ENCODE data around the gene CNIH1. TPM values are rescaled to one million over a fixed set of nuclear protein-coding genes. Genes with fewer than 3 reads are reported as not detected.
"Not testable (repeated sequence)": the region's sequence is repeated elsewhere in the genome, so short reads cannot be mapped to it uniquely, and the experiment has no call there.

The CNIH1 gene
- total RNA-seq, 5 donors from 2014 or later (not counting 1 experiment from before 2014, with no cell fraction given), result 39.1 to 52.7 (median 42.1) TPM

DNA sequence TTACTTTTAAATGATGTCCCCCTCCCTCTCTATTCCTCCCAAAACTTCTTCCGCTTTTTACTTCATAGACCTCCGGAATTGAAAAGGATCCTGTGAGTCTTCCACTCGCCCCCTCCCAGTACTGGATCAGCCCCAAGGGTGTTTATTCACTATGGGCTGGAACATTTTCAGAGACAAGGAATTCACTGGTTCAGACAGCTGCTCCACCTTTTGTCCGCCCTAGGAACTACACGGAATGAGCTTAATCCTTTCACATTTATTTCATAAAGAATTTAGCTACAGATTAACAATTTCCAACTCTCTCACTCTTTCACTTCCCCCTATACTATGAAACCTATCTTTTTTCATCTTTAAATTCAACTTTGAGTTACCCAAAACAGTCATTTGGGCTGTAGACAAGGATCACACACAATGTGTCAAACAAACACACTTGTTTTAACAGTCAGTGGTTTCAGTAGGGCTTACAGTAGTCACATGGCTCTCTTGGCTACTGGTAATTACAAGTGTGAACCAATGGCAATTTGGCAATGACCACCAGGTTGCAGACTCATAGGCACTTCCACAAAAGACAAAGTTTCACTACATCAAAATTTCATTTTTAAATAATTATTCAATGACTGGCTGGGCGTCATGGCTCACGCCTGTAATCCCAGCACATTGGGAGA, 20.6 kb downstream of the CNIH1 start:
- Histone ChIP-seq H3K27me3 (replicated peaks in 1 of 2; ENCODE audit: control insufficient read depth in 2 of 2, extremely low read depth in 1 of 2, insufficient read depth in 2 of 2, low read length in 1 of 2) (no peaks in the 10 kb centered on the region), H3K4me1 (ENCODE audit: control insufficient read depth in 1 of 2, extremely low read depth in 1 of 2, insufficient read depth in 2 of 2, low read length in 2 of 2) (no peaks in the 10 kb centered on the region), H3K36me3 (ENCODE audit: control insufficient read depth in 2 of 2, extremely low read depth in 1 of 2, insufficient read depth in 1 of 2, low read length in 1 of 2) (peaks cover 2 to 6% of the 10 kb centered on the region in 2 donors), H3K9me3 (no peaks in the 10 kb centered on the region), H3K4me3 (ENCODE audit: control insufficient read depth in 1 of 2, extremely low read depth in 1 of 2, low read length in 1 of 2) (no peak overlapping the region), H3K27ac (ENCODE audit: low read length) (no peak overlapping the region)
- peak in 5 of 35 experiments; percentile 5 to 39 (median 19) for DNase-seq
- CTCF ChIA-PET, result interaction anchor here (0.6 to 1.0 kb wide), 2 partner anchors 54 to 116 kb away, joined by 3 to 4 read pairs; no protein-coding TSS in a partner anchor
- no peak for ATAC-seq (replicated peaks in 1 of 4)
- Mint-ChIP-seq H3K4me3 (no peak overlapping the region), H3K36me3 (peaks cover 7% of the 10 kb centered on the region), H3K27me3 (no peaks in the 10 kb centered on the region), H3K27ac (peak overlapping the region in 1 of 2 donors; percentile 84), H3K4me1 (no peaks in the 10 kb centered on the region), H3K9me3 (no peaks in the 10 kb centered on the region)
- WGBS (ENCODE audit: insufficient coverage), result 93% methylated on average over 5 of the region's 7 CpGs
- POLR2A ChIA-PET, result no interaction called here

- no peak overlapping the region for H3K27ac Mint-ChIP-seq
- H3K4me1 ChIP-seq (ENCODE audit: control insufficient read depth in 1 of 2, extremely low read depth in 1 of 2, insufficient read depth in 2 of 2, low read length in 2 of 2), result no peaks in the 10 kb centered on the region
- no peaks in the 10 kb centered on the region for H3K4me1 Mint-ChIP-seq
- peaks cover 0 to 5% of the 10 kb centered on the region in 2 donors for H3K36me3 ChIP-seq (ENCODE audit: control insufficient read depth in 2 of 2, extremely low read depth in 1 of 2, insufficient read depth in 1 of 2, low read length in 1 of 2)
- ChIA-PET POLR2A (no interaction called here), CTCF (no interaction called here)
- no peaks in the 10 kb centered on the region for H3K27me3 ChIP-seq (replicated peaks in 1 of 2; ENCODE audit: control insufficient read depth in 2 of 2, extremely low read depth in 1 of 2, insufficient read depth in 2 of 2, low read length in 1 of 2)
- H3K36me3 Mint-ChIP-seq, result peaks cover 18% of the 10 kb centered on the region
- no peaks in the 10 kb centered on the region for H3K9me3 ChIP-seq
- H3K4me3 Mint-ChIP-seq, result no peak overlapping the region
- H3K27ac ChIP-seq (ENCODE audit: low read length), result no peak overlapping the region
- no peaks in the 10 kb centered on the region for H3K9me3 Mint-ChIP-seq
- H3K4me3 ChIP-seq (ENCODE audit: control insufficient read depth in 1 of 2, extremely low read depth in 1 of 2, low read length in 1 of 2), result no peak overlapping the region
- ATAC-seq (replicated peaks in 1 of 4) (no peak), DNase-seq (no peak)
- WGBS (ENCODE audit: insufficient coverage), result no CpG with 5 or more reads among the region's 3 CpGs
- no peaks in the 10 kb centered on the region for H3K27me3 Mint-ChIP-seq
Observed at GRCh38 chr14:54411371-54411770, 29.8 kb downstream of the CNIH1 start.

GRCh38 chr14:54410215-54410614, 31.0 kb downstream of the CNIH1 start:
- DNase-seq (no peak), ATAC-seq (replicated peaks in 1 of 4) (no peak)
- peaks cover 21% of the 10 kb centered on the region for H3K36me3 Mint-ChIP-seq
- ChIA-PET CTCF (no interaction called here), POLR2A (no interaction called here)
- no peaks in the 10 kb centered on the region for H3K4me1 Mint-ChIP-seq
- H3K4me3 Mint-ChIP-seq, result no peak overlapping the region
- no peak overlapping the region for H3K27ac ChIP-seq (ENCODE audit: low read length)
- H3K27me3 Mint-ChIP-seq, result no peaks in the 10 kb centered on the region
- peaks cover 0 to 5% of the 10 kb centered on the region in 2 donors for H3K36me3 ChIP-seq (ENCODE audit: control insufficient read depth in 2 of 2, extremely low read depth in 1 of 2, insufficient read depth in 1 of 2, low read length in 1 of 2)
- H3K9me3 Mint-ChIP-seq, result no peaks in the 10 kb centered on the region
- no peak overlapping the region for H3K27ac Mint-ChIP-seq
- H3K27me3 ChIP-seq (replicated peaks in 1 of 2; ENCODE audit: control insufficient read depth in 2 of 2, extremely low read depth in 1 of 2, insufficient read depth in 2 of 2, low read length in 1 of 2), result no peaks in the 10 kb centered on the region
- no CpG with 5 or more reads among the region's 1 CpG for WGBS (ENCODE audit: insufficient coverage)
- no peak overlapping the region for H3K4me3 ChIP-seq (ENCODE audit: control insufficient read depth in 1 of 2, extremely low read depth in 1 of 2, low read length in 1 of 2)
- no peaks in the 10 kb centered on the region for H3K9me3 ChIP-seq
- no peaks in the 10 kb centered on the region for H3K4me1 ChIP-seq (ENCODE audit: control insufficient read depth in 1 of 2, extremely low read depth in 1 of 2, insufficient read depth in 2 of 2, low read length in 2 of 2)

- H3K36me3 ChIP-seq (ENCODE audit: control insufficient read depth in 2 of 2, extremely low read depth in 1 of 2, insufficient read depth in 1 of 2, low read length in 1 of 2); H3K27ac Mint-ChIP-seq; H3K27me3 Mint-ChIP-seq; ATAC-seq (replicated peaks in 1 of 4); H3K9me3 ChIP-seq; DNase-seq; H3K4me3 Mint-ChIP-seq; POLR2A ChIA-PET; H3K27me3 ChIP-seq (replicated peaks in 1 of 2; ENCODE audit: control insufficient read depth in 2 of 2, extremely low read depth in 1 of 2, insufficient read depth in 2 of 2, low read length in 1 of 2); H3K27ac ChIP-seq (ENCODE audit: low read length); H3K4me3 ChIP-seq (ENCODE audit: control insufficient read depth in 1 of 2, extremely low read depth in 1 of 2, low read length in 1 of 2); H3K4me1 Mint-ChIP-seq; H3K9me3 Mint-ChIP-seq; H3K4me1 ChIP-seq (ENCODE audit: control insufficient read depth in 1 of 2, extremely low read depth in 1 of 2, insufficient read depth in 2 of 2, low read length in 2 of 2): not testable (repeated sequence)
- peaks cover 17% of the 10 kb centered on the region for H3K36me3 Mint-ChIP-seq
- 100% methylated on average over 4 of the region's 6 CpGs for WGBS (ENCODE audit: insufficient coverage)
- CTCF ChIA-PET, result interaction anchor here in 1 of 2 donors (0.6 kb wide), 1 partner anchor 22 kb away, joined by 3 read pairs; no protein-coding TSS in a partner anchor
Observed at GRCh38 chr14:54403401-54404005, 37.7 kb downstream of the CNIH1 start.

DNA sequence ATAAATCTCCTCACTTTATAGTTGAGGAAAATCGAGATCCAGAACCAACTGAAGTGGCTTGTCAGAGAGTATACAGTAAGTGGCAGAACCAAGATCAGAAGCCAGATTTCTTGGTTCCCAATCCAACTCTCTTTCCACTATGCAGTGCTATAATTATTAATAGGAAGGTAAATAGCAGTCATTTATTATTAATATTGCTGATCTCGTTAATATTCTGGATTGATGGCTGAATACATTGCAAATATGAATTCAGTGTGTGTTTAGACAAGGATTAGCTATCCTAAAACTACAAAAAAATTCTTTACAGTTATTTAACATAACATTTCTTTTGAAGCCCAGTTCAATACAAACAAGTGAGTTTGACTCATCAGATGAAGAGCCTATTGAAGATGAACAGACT, 41.6 kb downstream of the CNIH1 start:
- Mint-ChIP-seq H3K27me3 (no peaks in the 10 kb centered on the region), H3K4me1 (peaks cover 16 to 24% (median 17%) of the 10 kb centered on the region in 3 donors), H3K27ac (no peak overlapping the region), H3K36me3 (no peaks in the 10 kb centered on the region), H3K4me3 (no peak overlapping the region), H3K9me3 (peaks cover 0 to 7% (median 0%) of the 10 kb centered on the region in 3 donors)
- ChIA-PET CTCF (interaction anchor here (0.6 to 0.8 kb wide), 2 partner anchors 12 to 28 kb away, joined by 3 to 9 read pairs; no protein-coding TSS in a partner anchor), POLR2A (interaction anchor here in 1 of 2 donors (0.5 kb wide), 1 partner anchor 94 kb away, joined by 8 read pairs; no protein-coding TSS in a partner anchor)
- no peak for ATAC-seq (replicated peaks in 1 of 4)
- H3K27ac ChIP-seq (ENCODE audit: low read length), result no peak overlapping the region
- no peaks in the 10 kb centered on the region for H3K27me3 ChIP-seq (replicated peaks in 1 of 2; ENCODE audit: control insufficient read depth in 2 of 2, extremely low read depth in 1 of 2, insufficient read depth in 2 of 2, low read length in 1 of 2)
- WGBS (ENCODE audit: insufficient coverage), result no CpG with 5 or more reads among the region's 2 CpGs
- no peaks in the 10 kb centered on the region for H3K36me3 ChIP-seq (ENCODE audit: control insufficient read depth in 2 of 2, extremely low read depth in 1 of 2, insufficient read depth in 1 of 2, low read length in 1 of 2)
- peaks cover 2 to 20% of the 10 kb centered on the region in 2 experiments for H3K4me1 ChIP-seq (ENCODE audit: control insufficient read depth in 1 of 2, extremely low read depth in 1 of 2, insufficient read depth in 2 of 2, low read length in 2 of 2)
- no peaks in the 10 kb centered on the region for H3K9me3 ChIP-seq
- H3K4me3 ChIP-seq (ENCODE audit: control insufficient read depth in 1 of 2, extremely low read depth in 1 of 2, low read length in 1 of 2), result no peak overlapping the region
- DNase-seq, result no peak

DNA sequence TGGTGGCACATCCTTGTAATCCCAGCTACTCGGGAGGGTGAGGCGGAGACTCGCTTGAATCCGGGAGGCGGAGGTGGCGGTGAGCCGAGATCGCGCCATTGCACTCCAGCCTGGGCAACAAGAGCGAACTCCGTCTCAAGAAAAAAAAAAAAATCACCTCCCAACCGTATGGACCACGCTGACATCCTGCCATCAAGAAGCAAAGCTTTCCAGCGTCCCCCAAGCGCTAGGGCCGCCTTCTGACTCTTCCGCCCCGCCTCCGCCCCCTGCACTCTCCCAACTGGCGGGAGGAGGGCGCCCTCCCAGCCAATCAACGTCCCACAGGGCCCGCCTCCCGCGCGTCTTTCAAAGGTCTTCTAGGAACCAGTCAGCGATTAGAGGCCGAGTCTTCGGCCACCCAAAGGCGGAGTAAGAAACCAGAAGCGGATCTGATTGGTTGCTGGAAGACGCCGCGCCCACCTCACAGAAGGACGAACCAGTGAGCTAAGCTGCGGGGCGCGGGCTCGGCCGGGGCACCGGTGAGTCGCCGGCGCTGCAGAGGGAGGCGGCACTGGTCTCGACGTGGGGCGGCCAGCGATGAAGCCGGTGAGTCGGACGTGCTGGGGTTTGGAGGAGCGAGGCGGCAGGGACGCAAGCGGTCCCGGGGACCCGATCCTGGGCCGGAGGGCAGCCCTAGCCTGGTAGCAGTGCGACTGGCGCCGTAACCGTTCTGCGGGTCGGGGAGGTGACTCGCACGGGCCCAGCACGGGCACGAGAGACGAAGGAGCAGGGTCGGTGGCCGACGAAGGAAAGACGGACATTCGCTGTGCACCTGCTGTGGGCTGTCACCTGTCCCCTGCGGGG, 44.5 kb downstream of the CNIH1 start, which contains the start of gene CDKN3:
CDKN3 (plus strand) TSS at position 515 of the 843 bp plus-strand sequence; CDS start at position 577, 62 bp downstream.
- Mint-ChIP-seq H3K27ac (peak within 1 kb of the TSS in 1 of 2 donors; percentile 72), H3K4me1 (peaks cover 16 to 24% (median 17%) of the 10 kb centered on the region in 3 donors), H3K4me3 (peak within 1 kb of the TSS; percentile 81 to 84 (median 81)), H3K9me3 (no peaks in the 10 kb centered on the region), H3K27me3 (no peaks in the 10 kb centered on the region), H3K36me3 (no peaks in the 10 kb centered on the region)
- Histone ChIP-seq H3K9me3 (no peaks in the 10 kb centered on the region), H3K4me3 (ENCODE audit: control insufficient read depth in 1 of 2, extremely low read depth in 1 of 2, low read length in 1 of 2) (peak within 1 kb of the TSS; percentile 71 to 85), H3K36me3 (ENCODE audit: control insufficient read depth in 2 of 2, extremely low read depth in 1 of 2, insufficient read depth in 1 of 2, low read length in 1 of 2) (no peaks in the 10 kb centered on the region), H3K27me3 (replicated peaks in 1 of 2; ENCODE audit: control insufficient read depth in 2 of 2, extremely low read depth in 1 of 2, insufficient read depth in 2 of 2, low read length in 1 of 2) (peaks cover 0 to 3% of the 10 kb centered on the region in 2 experiments), H3K4me1 (ENCODE audit: control insufficient read depth in 1 of 2, extremely low read depth in 1 of 2, insufficient read depth in 2 of 2, low read length in 2 of 2) (peaks cover 2 to 20% of the 10 kb centered on the region in 2 experiments), H3K27ac (ENCODE audit: low read length) (peak within 1 kb of the TSS; percentile 28)
- WGBS (ENCODE audit: insufficient coverage), result 3% methylated on average over 62 of the region's 76 CpGs
- ChIA-PET POLR2A (interaction anchor here (0.6 to 1.0 kb wide), 3 partner anchors 8 to 45 kb away, joined by 3 to 4 read pairs (median 4); partner anchors contain the start of gene CNIH1 (in 1 of the 2)), CTCF (interaction anchor here (0.7 to 2.2 kb wide), 4 partner anchors 38 to 935 kb away, joined by 3 to 11 read pairs (median 4); partner anchors contain the start of gene CNIH1 (in 1 of the 2))
- peak; percentile 92 to 98 (median 94) for ATAC-seq (replicated peaks in 1 of 4)
- peak; percentile 92 to 97 (median 95) for DNase-seq

Measured in T-cell (primary cell).